ENCODE measurements around the gene MINDY1.

MINDY1 gene

GRCh38 chr1:151032164-151032563 lies 25.5 kb upstream of the MINDY1 start (continued):
- TF ChIP-seq, protein P1, sequence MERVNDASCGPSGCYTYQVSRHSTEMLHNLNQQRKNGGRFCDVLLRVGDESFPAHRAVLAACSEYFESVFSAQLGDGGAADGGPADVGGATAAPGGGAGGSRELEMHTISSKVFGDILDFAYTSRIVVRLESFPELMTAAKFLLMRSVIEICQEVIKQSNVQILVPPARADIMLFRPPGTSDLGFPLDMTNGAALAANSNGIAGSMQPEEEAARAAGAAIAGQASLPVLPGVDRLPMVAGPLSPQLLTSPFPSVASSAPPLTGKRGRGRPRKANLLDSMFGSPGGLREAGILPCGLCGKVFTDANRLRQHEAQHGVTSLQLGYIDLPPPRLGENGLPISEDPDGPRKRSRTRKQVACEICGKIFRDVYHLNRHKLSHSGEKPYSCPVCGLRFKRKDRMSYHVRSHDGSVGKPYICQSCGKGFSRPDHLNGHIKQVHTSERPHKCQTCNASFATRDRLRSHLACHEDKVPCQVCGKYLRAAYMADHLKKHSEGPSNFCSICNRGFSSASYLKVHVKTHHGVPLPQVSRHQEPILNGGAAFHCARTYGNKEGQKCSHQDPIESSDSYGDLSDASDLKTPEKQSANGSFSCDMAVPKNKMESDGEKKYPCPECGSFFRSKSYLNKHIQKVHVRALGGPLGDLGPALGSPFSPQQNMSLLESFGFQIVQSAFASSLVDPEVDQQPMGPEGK (CRISPR knock-in tag; IDR thresholded peaks at IDR 0.05; ENCODE audit: borderline replicate concordance), result no peak
- TF ChIP-seq ZFP3 (CRISPR knock-in tag; IDR thresholded peaks at IDR 0.05) (no peak), ISL1 (CRISPR knock-in tag; IDR thresholded peaks at IDR 0.05) (no peak), RARB (CRISPR knock-in tag; IDR thresholded peaks at IDR 0.05) (no peak)
- TF ChIP-seq, protein P2, sequence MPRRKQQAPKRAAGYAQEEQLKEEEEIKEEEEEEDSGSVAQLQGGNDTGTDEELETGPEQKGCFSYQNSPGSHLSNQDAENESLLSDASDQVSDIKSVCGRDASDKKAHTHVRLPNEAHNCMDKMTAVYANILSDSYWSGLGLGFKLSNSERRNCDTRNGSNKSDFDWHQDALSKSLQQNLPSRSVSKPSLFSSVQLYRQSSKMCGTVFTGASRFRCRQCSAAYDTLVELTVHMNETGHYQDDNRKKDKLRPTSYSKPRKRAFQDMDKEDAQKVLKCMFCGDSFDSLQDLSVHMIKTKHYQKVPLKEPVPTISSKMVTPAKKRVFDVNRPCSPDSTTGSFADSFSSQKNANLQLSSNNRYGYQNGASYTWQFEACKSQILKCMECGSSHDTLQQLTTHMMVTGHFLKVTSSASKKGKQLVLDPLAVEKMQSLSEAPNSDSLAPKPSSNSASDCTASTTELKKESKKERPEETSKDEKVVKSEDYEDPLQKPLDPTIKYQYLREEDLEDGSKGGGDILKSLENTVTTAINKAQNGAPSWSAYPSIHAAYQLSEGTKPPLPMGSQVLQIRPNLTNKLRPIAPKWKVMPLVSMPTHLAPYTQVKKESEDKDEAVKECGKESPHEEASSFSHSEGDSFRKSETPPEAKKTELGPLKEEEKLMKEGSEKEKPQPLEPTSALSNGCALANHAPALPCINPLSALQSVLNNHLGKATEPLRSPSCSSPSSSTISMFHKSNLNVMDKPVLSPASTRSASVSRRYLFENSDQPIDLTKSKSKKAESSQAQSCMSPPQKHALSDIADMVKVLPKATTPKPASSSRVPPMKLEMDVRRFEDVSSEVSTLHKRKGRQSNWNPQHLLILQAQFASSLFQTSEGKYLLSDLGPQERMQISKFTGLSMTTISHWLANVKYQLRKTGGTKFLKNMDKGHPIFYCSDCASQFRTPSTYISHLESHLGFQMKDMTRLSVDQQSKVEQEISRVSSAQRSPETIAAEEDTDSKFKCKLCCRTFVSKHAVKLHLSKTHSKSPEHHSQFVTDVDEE (CRISPR knock-in tag; IDR thresholded peaks at IDR 0.05), result no peak

DNA sequence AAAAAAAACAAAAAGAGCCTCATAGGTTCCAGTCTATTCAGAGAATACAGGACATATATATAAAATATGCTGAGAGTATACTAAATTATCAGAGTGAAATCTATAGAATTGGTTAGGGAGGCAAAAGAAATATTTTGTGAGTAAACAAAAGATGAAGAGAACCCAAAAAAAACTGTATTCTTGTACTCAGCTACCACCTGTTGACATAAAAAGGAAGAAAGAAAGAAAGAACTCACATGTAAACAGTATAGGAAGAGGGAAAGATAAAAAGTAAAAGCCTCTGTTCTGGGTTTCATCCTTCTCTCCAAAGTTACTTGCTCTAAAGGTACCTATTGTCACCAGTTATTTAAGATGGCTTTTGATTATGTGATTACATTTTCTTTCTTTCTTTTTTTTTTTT lies 19.8 kb upstream of the MINDY1 start:
- TF ChIP-seq BACH2 (CRISPR knock-in tag; IDR thresholded peaks at IDR 0.05; ENCODE audit: borderline replicate concordance) (no peak), ZC3H10 (CRISPR knock-in tag; IDR thresholded peaks at IDR 0.05) (no peak), ARNTL (CRISPR knock-in tag; IDR thresholded peaks at IDR 0.05; ENCODE audit: borderline replicate concordance, low read depth) (no peak), RARB (CRISPR knock-in tag; IDR thresholded peaks at IDR 0.05) (no peak), CSRNP3 (CRISPR knock-in tag; IDR thresholded peaks at IDR 0.05) (no peak), ZNF70 (CRISPR knock-in tag; IDR thresholded peaks at IDR 0.05) (no peak), OSR1 (CRISPR knock-in tag; IDR thresholded peaks at IDR 0.05) (no peak), PPARA (CRISPR knock-in tag; IDR thresholded peaks at IDR 0.05; ENCODE audit: borderline replicate concordance) (no peak), SNAI2 (CRISPR knock-in tag; IDR thresholded peaks at IDR 0.05) (no peak), CSDC2 (CRISPR knock-in tag; IDR thresholded peaks at IDR 0.05) (no peak), TCF4 (CRISPR knock-in tag; IDR thresholded peaks at IDR 0.05; ENCODE audit: borderline replicate concordance) (no peak), ISL1 (CRISPR knock-in tag; IDR thresholded peaks at IDR 0.05) (no peak), ZFP30 (CRISPR knock-in tag; IDR thresholded peaks at IDR 0.05) (no peak), ZNF8 (CRISPR knock-in tag; IDR thresholded peaks at IDR 0.05) (no peak), ESRRG (CRISPR knock-in tag; IDR thresholded peaks at IDR 0.05) (no peak), TOX (CRISPR knock-in tag; IDR thresholded peaks at IDR 0.05; ENCODE audit: borderline replicate concordance) (no peak), GLIS3 (CRISPR knock-in tag; IDR thresholded peaks at IDR 0.05) (no peak)
- TF ChIP-seq, protein P2 (CRISPR knock-in tag; IDR thresholded peaks at IDR 0.05), result no peak
- TF ChIP-seq, protein P1 (CRISPR knock-in tag; IDR thresholded peaks at IDR 0.05; ENCODE audit: borderline replicate concordance), result no peak
- TF ChIP-seq, protein P3, sequence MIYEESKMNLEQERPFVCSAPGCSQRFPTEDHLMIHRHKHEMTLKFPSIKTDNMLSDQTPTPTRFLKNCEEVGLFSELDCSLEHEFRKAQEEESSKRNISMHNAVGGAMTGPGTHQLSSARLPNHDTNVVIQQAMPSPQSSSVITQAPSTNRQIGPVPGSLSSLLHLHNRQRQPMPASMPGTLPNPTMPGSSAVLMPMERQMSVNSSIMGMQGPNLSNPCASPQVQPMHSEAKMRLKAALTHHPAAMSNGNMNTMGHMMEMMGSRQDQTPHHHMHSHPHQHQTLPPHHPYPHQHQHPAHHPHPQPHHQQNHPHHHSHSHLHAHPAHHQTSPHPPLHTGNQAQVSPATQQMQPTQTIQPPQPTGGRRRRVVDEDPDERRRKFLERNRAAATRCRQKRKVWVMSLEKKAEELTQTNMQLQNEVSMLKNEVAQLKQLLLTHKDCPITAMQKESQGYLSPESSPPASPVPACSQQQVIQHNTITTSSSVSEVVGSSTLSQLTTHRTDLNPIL (CRISPR knock-in tag; IDR thresholded peaks at IDR 0.05; ENCODE audit: low read depth), result no peak
- no peak for ATAC-seq
